Heart right ventricle (tissue), 16 donors: ENCODE data around the gene DNAJA2. TPM values are rescaled to one million over a fixed set of nuclear protein-coding genes. Genes with fewer than 3 reads are reported as not detected.
A peak's percentile ranks its signal among the peaks of the same experiment; 100 is the strongest.

Source experiments
- ATAC-seq, 8 donors: fragments of 200-7000 bp; cut with Tn5 transposase; one replicate each; pipeline ENCODE4 v1.9.1; 2020; ENCODE audit warnings: mild to moderate bottlenecking in 8 of 8, moderate library complexity in 8 of 8, moderate number of reproducible peaks in 1 of 8
- DNase-seq, 2 donors: peaks; one replicate each; pipeline ENCODE4 v3.0.0-alpha.2; 2020
- H3K27ac ChIP-seq, 10 donors: fragments of 200-600 bp; sonication (generic) in 2 of 10; one replicate each; pipeline versions ENCODE4 v1.5.0 to v1.8.0; 2020 to 2022; ENCODE audit warnings: mild to moderate bottlenecking in 3 of 10
- H3K27me3 ChIP-seq, 7 donors: fragments of 200-600 bp; one replicate each; pipeline ENCODE4 v1.8.0; 2021 to 2022; ENCODE audit warnings: mild to moderate bottlenecking in 2 of 7
- H3K36me3 ChIP-seq, 9 donors: fragments of 200-600 bp; sonication (generic) in 1 of 9; one replicate each; pipeline versions ENCODE4 v1.5.0 to v1.8.0; 2020 to 2022; ENCODE audit warnings: mild to moderate bottlenecking in 2 of 9
- H3K4me1 ChIP-seq, 9 donors: fragments of 200-600 bp; sonication (generic) in 1 of 9; one replicate each; pipeline versions ENCODE4 v1.5.0 to v1.8.0; 2020 to 2022; ENCODE audit warnings: mild to moderate bottlenecking in 4 of 9
- H3K4me3 ChIP-seq, 10 donors: fragments of 200-600 bp; sonication (generic) in 2 of 10; one replicate each; pipeline versions ENCODE4 v1.5.0 to v1.8.0; 2020 to 2022; ENCODE audit warnings: mild to moderate bottlenecking in 7 of 10, moderate library complexity in 2 of 10
- H3K9me3 ChIP-seq, 11 donors: fragments of 200-600 bp in 10 of 11; sonication (generic) in 2 of 11; one replicate each; pipeline versions ENCODE4 v1.5.0 to v1.8.0; 2013 to 2022; ENCODE audit warnings: mild to moderate bottlenecking in 2 of 11, control low read depth in 1 of 11, moderate library complexity in 1 of 11
- CTCF ChIP-seq, 9 donors: fragments of 200-600 bp; sonication (generic) in 2 of 9; IDR thresholded peaks; one replicate each; pipeline versions ENCODE4 v1.5.0 to v1.8.0; 2021 to 2022; ENCODE audit warnings: antibody characterized with exemption in 9 of 9, mild to moderate bottlenecking in 5 of 9, moderate library complexity in 1 of 9
- WGBS, 2 donors: extraction: QIAGEN DNeasy Blood & Tissue Kit; methylation state at CpG; one replicate each; pipeline ENCODE4 v1.1.7; 2013; ENCODE audit warnings: inconsistent platforms in 1 of 2; 5-methylcytosine and 5-hydroxymethylcytosine counted together
- intact Hi-C, 10 donors: fragments of 100-400 bp; cut with DNase I; formaldehyde crosslinking; loops; one replicate each; pipeline versions ENCODE4 v1.11.1 to v1.14.2; 2022
- polyA plus RNA-seq, 2 donors: library from polyadenylated mRNA; stranded (reverse); fragments of 200-250 nt; gene quantifications; one replicate each; pipeline ENCODE4 v1.2.3, GENCODE V29; 2013
- total RNA-seq, 10 donors: library from RNA; stranded (reverse); fragmentation: NEBNext Ultra II Directional in 3 of 10; extraction: Animal tissue kit (Norgen Biotek cat#: 25700) in 3 of 10; gene quantifications; one replicate each; pipeline versions ENCODE4 v1.2.1 to v1.2.4, GENCODE V29; 2021 to 2023
- donor health status: Arrhythmogenic right ventricular cardiomyopathy.
- donor health status: ischemic (EF 13 %, LVEDD 7.1; RV severe dilation, severe dysfunction).
- donor health status: healthy with polysubstance abuse.
- donor health status: DM: no; HTN: yes; CAD: no.
- donor health status: DM: no; HTN: no; CAD: no.
- donor health status: ischemic (EF 25% LVEDD 6.9; RV normal size, moderate dysfunction).
- donor health status: ischemic (EF 25% LVEDD 5.7; RV mildly dilated, moderate dysfunction).
- donor health status: healthy.
- donor health status: DM: yes; HTN: yes; CAD: no.
- donor health status: Ischemic cardiomyopathy.
- donor health status: ischemic (EF 35%, LVEDD 5.7; RV mildly dilated, moderate dysfunction).
- donor health status: nonischemic (EF 11% LVEDD 7.7; RV severe dilation, severe dysfunction).
- donor health status: DM: yes; HTN: yes; CAD: no.
- donor health status: PGD.
- donor health status: ischemic (EF 29% LVEDD 5.4; RV normal size, mild dysfunction).
- donor health status: nonischemic (EF 23%, LVEDD 6.1; RV moderate dilation, normal function).

The DNAJA2 gene
- total and polyA plus RNA-seq, 12 donors = 47.3 to 107 (median 91.6) TPM

- Histone ChIP-seq H3K9me3 (no peaks in the 10 kb centered on the region), H3K27me3 (no peaks in the 10 kb centered on the region), H3K36me3 (no peaks in the 10 kb centered on the region), H3K4me3 (no peak overlapping the region), H3K27ac (no peak overlapping the region), H3K4me1 (no peaks in the 10 kb centered on the region)
- no peak for TF ChIP-seq CTCF (IDR thresholded peaks at IDR 0.05)
- no peak for DNase-seq
- intact Hi-C loops = no loop called here
- ATAC-seq = no peak
- 92 to 96% methylated on average over 2 of the region's 2 CpGs for WGBS, 2 donors
These were observed 23.5 kb upstream of the DNAJA2 start for GRCh38 chr16:46996952-46997458.

GRCh38 chr16:46996391-46996790 lies 22.9 kb upstream of the DNAJA2 start:
- Histone ChIP-seq H3K4me1 (no peaks in the 10 kb centered on the region), H3K27ac (no peak overlapping the region), H3K27me3 (no peaks in the 10 kb centered on the region), H3K4me3 (no peak overlapping the region), H3K9me3 (no peaks in the 10 kb centered on the region), H3K36me3 (no peaks in the 10 kb centered on the region)
- no peak for ATAC-seq
- DNase-seq = no peak
- WGBS, 2 donors = 75 to 89% methylated on average over 1 of the region's 1 CpG
- intact Hi-C loops = no loop called here
- no peak for TF ChIP-seq CTCF (IDR thresholded peaks at IDR 0.05)

- no peaks in the 10 kb centered on the region for H3K36me3 ChIP-seq
- WGBS, 2 donors = 91 to 93% methylated on average over 16 of the region's 16 CpGs
- no peaks in the 10 kb centered on the region for H3K9me3 ChIP-seq
- no peaks in the 10 kb centered on the region for H3K4me1 ChIP-seq
- H3K4me3 ChIP-seq = no peak overlapping the region
- ATAC-seq (peak in 1 of 8 donors; percentile 41), DNase-seq (no peak)
- H3K27ac ChIP-seq = no peak overlapping the region
- intact Hi-C loops = no loop called here
- no peak for TF ChIP-seq CTCF (IDR thresholded peaks at IDR 0.05)
- H3K27me3 ChIP-seq = no peaks in the 10 kb centered on the region
These were observed 18.5 kb upstream of the DNAJA2 start for GRCh38 chr16:46991729-46992704.

- Histone ChIP-seq H3K4me1 (no peaks in the 10 kb centered on the region), H3K4me3 (no peak overlapping the region), H3K9me3 (no peaks in the 10 kb centered on the region), H3K27ac (no peak overlapping the region), H3K27me3 (no peaks in the 10 kb centered on the region), H3K36me3 (no peaks in the 10 kb centered on the region)
- ATAC-seq (peak in 1 of 8 donors; percentile 9), DNase-seq (no peak)
- intact Hi-C loops = no loop called here
- WGBS, 2 donors = 58 to 71% methylated on average over 3 of the region's 3 CpGs
- no peak for TF ChIP-seq CTCF (IDR thresholded peaks at IDR 0.05)
These were observed 13.4 kb upstream of the DNAJA2 start for GRCh38 chr16:46986896-46987295.
